Measurements from ENCODE around the gene ZP3.
"Not testable (repeated sequence)": the region's sequence is repeated elsewhere in the genome, so short reads cannot be mapped to it uniquely, and the experiment has no call there.

Gene ZP3

GRCh38 chr7:76427635-76428034, 2.9 kb downstream of the ZP3 start:
- Histone ChIP-seq H3K4me3 (ENCODE audit: low read depth in 1 of 2, low read length in 2 of 2) (no peak overlapping the region), H3K4me1 (ENCODE audit: control insufficient read depth in 1 of 2, insufficient read depth in 2 of 2, low read length in 2 of 2) (no peaks in the 10 kb centered on the region), H3K27me3 (ENCODE audit: low read depth, low read length) (no peaks in the 10 kb centered on the region)

GRCh38 chr7:76428149-76428823, 3.5 kb downstream of the ZP3 start:
- H3K9me3 ChIP-seq (ENCODE audit: control insufficient read depth in 1 of 2, low read length in 2 of 2) = no peaks in the 10 kb centered on the region

More at GRCh38 chr7:76427635-76428034, 2.9 kb downstream of the ZP3 start:
- H3K27ac ChIP-seq (ENCODE audit: low read length) = no peak overlapping the region
- no peaks in the 10 kb centered on the region for H3K9me3 ChIP-seq (ENCODE audit: control insufficient read depth in 1 of 2, low read length in 2 of 2)
- no peaks in the 10 kb centered on the region for H3K36me3 ChIP-seq (ENCODE audit: control insufficient read depth in 1 of 2, insufficient read depth in 2 of 2, low read length in 2 of 2)

DNA sequence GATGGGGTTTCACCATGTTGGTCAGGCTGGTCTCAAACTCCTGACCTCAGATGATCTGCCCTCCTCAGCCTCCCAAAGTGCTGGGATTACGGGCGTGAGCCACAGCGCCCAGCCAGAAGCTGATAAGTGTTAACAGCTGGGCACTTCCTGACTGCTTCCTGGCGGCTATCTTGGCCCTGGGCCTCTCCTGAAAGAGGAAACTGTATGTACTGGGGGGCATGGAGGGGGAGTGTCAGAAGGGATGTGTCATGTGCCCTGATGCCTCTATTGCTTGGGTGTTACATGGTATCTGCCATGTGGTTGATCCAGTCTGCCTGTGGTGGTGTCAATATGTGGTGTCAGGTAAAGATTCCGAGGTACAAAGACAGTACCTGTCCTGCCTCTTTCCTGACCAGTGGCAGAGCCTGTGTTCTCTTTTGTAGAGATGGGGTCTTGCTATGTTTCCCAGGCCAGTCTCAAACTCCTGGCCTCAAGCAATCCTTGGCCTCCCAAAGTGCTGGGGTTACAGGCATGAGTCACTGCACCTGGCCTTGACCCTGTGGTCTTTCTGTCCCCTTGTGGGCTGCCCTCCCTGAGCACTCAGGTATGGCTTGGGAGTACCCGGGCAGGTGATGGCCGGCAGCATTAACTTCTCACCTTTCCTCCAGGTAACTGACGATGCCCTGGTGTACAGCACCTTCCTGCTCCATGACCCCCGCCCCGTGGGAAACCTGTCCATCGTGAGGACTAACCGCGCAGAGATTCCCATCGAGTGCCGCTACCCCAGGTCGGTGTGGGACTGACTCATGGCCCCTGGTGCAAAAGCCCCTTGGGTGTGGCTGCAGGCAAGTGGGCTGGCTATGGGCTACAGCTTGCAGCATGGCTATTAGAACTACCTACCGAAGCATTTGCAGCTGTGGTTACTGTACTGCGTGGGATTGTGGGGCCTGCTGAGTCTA, 4.4 kb downstream of the ZP3 start:
- no peaks in the 10 kb centered on the region for H3K4me1 ChIP-seq (ENCODE audit: control insufficient read depth in 1 of 2, insufficient read depth in 2 of 2, low read length in 2 of 2)
- no peaks in the 10 kb centered on the region for H3K27me3 ChIP-seq (ENCODE audit: low read depth, low read length)
- no peaks in the 10 kb centered on the region for H3K9me3 ChIP-seq (ENCODE audit: control insufficient read depth in 1 of 2, low read length in 2 of 2)
- no peak overlapping the region for H3K27ac ChIP-seq (ENCODE audit: low read length)
- H3K36me3 ChIP-seq (ENCODE audit: control insufficient read depth in 1 of 2, insufficient read depth in 2 of 2, low read length in 2 of 2) = no peaks in the 10 kb centered on the region
- no peak overlapping the region for H3K4me3 ChIP-seq (ENCODE audit: low read depth in 1 of 2, low read length in 2 of 2)

More at GRCh38 chr7:76428149-76428823, 3.5 kb downstream of the ZP3 start:
- no peak overlapping the region for H3K27ac ChIP-seq (ENCODE audit: low read length)
- H3K36me3 ChIP-seq (ENCODE audit: control insufficient read depth in 1 of 2, insufficient read depth in 2 of 2, low read length in 2 of 2) = no peaks in the 10 kb centered on the region
- H3K27me3 ChIP-seq (ENCODE audit: low read depth, low read length) = no peaks in the 10 kb centered on the region
- no peaks in the 10 kb centered on the region for H3K4me1 ChIP-seq (ENCODE audit: control insufficient read depth in 1 of 2, insufficient read depth in 2 of 2, low read length in 2 of 2)
- H3K4me3 ChIP-seq (ENCODE audit: low read depth in 1 of 2, low read length in 2 of 2) = no peak overlapping the region

DNA sequence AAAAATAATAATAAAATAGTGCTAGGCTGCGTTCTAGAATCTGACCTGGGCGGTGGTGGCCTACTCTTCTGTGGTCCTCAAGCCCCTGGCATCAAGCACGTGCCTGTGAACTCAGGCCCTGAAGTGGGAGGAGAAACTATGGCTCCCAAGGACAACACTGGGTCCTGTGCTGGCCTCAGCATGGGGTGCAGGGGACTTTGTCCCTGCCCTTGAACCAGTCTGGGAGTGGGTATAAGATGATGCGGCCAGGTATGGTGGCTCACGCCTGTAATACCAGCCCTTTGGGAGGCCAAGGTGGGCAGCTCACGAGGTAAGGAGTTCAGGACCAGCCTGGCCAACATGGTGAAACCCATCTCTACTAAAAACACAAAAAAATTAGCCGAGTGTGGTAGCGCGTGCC, 5.5 kb downstream of the ZP3 start:
- no peaks in the 10 kb centered on the region for H3K27me3 ChIP-seq (ENCODE audit: low read depth, low read length)
- H3K9me3 ChIP-seq (ENCODE audit: control insufficient read depth in 1 of 2, low read length in 2 of 2) = no peaks in the 10 kb centered on the region
- no peaks in the 10 kb centered on the region for H3K4me1 ChIP-seq (ENCODE audit: control insufficient read depth in 1 of 2, insufficient read depth in 2 of 2, low read length in 2 of 2)
- no peaks in the 10 kb centered on the region for H3K36me3 ChIP-seq (ENCODE audit: control insufficient read depth in 1 of 2, insufficient read depth in 2 of 2, low read length in 2 of 2)
- no peak overlapping the region for H3K4me3 ChIP-seq (ENCODE audit: low read depth in 1 of 2, low read length in 2 of 2)
- no peak overlapping the region for H3K27ac ChIP-seq (ENCODE audit: low read length)

DNA sequence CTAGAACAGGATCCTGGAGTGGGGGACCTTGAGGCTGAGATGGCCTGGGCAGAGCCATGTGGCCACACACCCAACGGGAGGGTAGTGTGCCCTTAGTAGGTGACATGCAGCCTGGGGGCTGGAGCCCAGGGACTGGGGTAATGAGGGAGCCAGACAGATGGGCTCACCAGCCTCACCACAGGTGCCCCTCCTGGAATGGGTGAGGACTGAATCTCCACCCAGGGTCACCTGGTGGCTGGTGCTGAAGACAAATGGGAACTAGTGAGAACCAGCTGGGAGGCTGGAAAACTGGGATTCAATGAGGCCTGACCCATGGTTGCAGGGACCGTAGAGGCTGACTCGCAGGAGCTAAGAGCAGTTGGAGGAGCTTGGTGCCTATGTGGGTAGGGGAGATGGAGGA, 6.1 kb downstream of the ZP3 start:
- Histone ChIP-seq H3K27me3 (ENCODE audit: low read depth, low read length) (no peaks in the 10 kb centered on the region), H3K9me3 (ENCODE audit: control insufficient read depth in 1 of 2, low read length in 2 of 2) (no peaks in the 10 kb centered on the region), H3K27ac (ENCODE audit: low read length) (no peak overlapping the region), H3K4me3 (ENCODE audit: low read depth in 1 of 2, low read length in 2 of 2) (no peak overlapping the region), H3K36me3 (ENCODE audit: control insufficient read depth in 1 of 2, insufficient read depth in 2 of 2, low read length in 2 of 2) (no peaks in the 10 kb centered on the region), H3K4me1 (ENCODE audit: control insufficient read depth in 1 of 2, insufficient read depth in 2 of 2, low read length in 2 of 2) (no peaks in the 10 kb centered on the region)

DNA sequence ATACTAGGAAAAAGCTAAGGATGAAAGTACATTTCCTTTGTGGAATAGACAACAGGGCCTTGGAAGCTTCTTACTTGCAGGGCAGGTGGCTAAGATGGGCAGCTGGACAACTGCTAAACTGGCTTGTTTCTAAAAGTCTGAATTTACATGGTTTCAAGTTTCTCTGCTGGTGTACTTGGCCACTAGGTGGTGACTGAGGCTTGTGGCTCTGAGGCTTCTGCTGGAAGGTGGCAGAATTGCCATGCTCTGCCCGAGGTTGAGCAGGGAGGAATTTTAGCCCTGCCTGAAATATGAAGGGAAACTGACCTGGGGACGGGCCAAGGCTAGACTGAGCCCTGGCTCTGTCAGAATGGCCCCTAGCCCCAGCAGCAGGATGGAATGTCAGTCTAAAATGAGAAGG, 13.1 kb downstream of the ZP3 start:
- not testable (repeated sequence) for H3K36me3 ChIP-seq (ENCODE audit: control insufficient read depth in 1 of 2, insufficient read depth in 2 of 2, low read length in 2 of 2); H3K27me3 ChIP-seq (ENCODE audit: low read depth, low read length); H3K4me1 ChIP-seq (ENCODE audit: control insufficient read depth in 1 of 2, insufficient read depth in 2 of 2, low read length in 2 of 2); H3K27ac ChIP-seq (ENCODE audit: low read length); H3K9me3 ChIP-seq (ENCODE audit: control insufficient read depth in 1 of 2, low read length in 2 of 2); H3K4me3 ChIP-seq (ENCODE audit: low read depth in 1 of 2, low read length in 2 of 2)

DNA sequence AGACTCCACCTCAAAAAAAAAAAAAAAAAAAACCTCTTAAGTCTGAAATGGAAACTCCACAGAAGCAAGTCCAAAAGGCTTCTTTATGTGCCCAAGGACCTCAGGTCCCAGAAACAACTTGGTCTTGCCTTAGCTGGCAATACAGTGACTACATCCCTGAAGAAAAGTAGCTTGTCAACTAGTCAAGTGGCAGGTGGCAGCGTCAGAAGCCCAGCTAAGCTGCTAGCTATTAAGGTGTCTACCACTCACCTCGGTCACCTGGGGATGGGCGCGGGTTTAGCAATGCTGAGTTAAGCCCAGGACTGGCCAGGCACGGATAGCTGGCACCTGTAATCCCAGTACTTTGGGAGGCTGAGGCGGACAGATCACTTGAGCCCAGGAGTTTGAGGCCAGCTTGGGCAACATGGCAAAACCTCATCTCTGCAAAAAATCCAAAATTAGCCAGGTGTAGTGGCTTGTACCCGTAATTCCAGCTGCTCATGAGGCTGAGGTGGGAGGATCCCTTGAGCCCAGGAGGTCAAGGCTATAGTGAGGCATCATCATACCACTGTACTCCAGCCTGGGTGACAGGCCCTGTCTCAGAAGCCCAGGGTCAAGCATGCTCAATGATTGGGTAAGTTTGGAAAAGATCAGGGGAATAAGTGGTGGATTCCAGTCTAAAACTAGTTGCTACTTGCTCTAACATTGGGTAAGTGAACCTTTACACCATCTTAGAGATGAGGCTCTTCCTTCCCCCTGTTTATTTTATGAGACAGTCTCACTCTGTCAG, 14.6 kb downstream of the ZP3 start:
- not testable (repeated sequence) for H3K9me3 ChIP-seq (ENCODE audit: control insufficient read depth in 1 of 2, low read length in 2 of 2); H3K4me1 ChIP-seq (ENCODE audit: control insufficient read depth in 1 of 2, insufficient read depth in 2 of 2, low read length in 2 of 2); H3K27ac ChIP-seq (ENCODE audit: low read length); H3K27me3 ChIP-seq (ENCODE audit: low read depth, low read length); H3K36me3 ChIP-seq (ENCODE audit: control insufficient read depth in 1 of 2, insufficient read depth in 2 of 2, low read length in 2 of 2); H3K4me3 ChIP-seq (ENCODE audit: low read depth in 1 of 2, low read length in 2 of 2)

- H3K36me3 ChIP-seq (ENCODE audit: control insufficient read depth in 1 of 2, insufficient read depth in 2 of 2, low read length in 2 of 2); H3K9me3 ChIP-seq (ENCODE audit: control insufficient read depth in 1 of 2, low read length in 2 of 2); H3K27ac ChIP-seq (ENCODE audit: low read length); H3K4me1 ChIP-seq (ENCODE audit: control insufficient read depth in 1 of 2, insufficient read depth in 2 of 2, low read length in 2 of 2); H3K4me3 ChIP-seq (ENCODE audit: low read depth in 1 of 2, low read length in 2 of 2); H3K27me3 ChIP-seq (ENCODE audit: low read depth, low read length): not testable (repeated sequence)
Measured at GRCh38 chr7:76440404-76440803, 15.7 kb downstream of the ZP3 start.

DNA sequence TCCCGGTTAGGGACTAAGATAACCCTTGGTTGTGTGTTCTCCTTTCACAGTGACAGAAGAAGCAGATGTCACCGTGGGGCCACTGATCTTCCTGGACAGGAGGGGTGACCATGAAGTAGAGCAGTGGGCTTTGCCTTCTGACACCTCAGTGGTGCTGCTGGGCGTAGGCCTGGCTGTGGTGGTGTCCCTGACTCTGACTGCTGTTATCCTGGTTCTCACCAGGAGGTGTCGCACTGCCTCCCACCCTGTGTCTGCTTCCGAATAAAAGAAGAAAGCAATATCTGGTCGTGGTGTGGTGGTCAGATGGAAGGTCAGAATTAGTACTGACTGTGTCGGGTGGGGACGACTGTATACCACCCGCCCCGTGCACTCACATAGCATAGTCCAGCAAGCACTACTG, 17.0 kb downstream of the ZP3 start:
- H3K27ac ChIP-seq (ENCODE audit: low read length); H3K4me1 ChIP-seq (ENCODE audit: control insufficient read depth in 1 of 2, insufficient read depth in 2 of 2, low read length in 2 of 2); H3K27me3 ChIP-seq (ENCODE audit: low read depth, low read length); H3K9me3 ChIP-seq (ENCODE audit: control insufficient read depth in 1 of 2, low read length in 2 of 2); H3K4me3 ChIP-seq (ENCODE audit: low read depth in 1 of 2, low read length in 2 of 2); H3K36me3 ChIP-seq (ENCODE audit: control insufficient read depth in 1 of 2, insufficient read depth in 2 of 2, low read length in 2 of 2): not testable (repeated sequence)

DNA sequence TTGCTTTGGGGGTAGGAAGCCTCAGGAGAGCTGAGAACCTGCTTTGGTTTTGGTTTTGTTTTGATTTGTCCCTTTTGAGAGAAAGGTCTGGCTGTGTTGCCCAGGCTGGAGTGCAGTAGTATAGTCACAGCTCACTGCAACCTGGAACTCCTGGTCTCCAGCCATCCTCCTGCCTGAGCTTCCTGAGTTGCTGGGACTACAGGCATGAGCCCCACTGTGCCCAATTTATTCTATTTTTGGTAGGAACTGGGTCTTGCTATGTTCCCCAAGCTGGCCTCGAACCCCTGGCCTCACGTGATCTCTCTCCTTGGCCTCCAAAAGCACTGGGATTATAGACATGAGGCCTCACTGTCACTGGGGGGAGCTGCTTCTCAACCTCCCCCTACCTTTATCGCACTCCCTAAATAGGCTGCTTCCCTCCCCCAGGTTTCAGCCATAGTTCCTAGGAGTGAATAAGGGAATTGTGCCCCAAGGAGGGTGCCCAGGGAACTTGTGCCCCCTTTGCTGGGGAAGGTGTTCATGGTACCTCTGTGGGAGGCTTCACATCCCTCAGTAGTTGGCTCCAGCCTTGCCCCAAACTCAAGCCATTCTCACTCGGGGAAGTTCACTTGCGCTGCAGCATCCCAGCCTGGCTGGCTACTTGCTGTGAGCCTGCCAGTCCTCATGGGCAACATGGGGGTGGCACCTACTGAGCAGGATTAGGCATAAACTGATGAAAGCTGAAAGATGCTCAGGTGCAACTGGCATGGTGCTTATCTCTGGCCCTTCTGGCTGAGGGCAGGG, 18.1 kb downstream of the ZP3 start:
- H3K27ac ChIP-seq (ENCODE audit: low read length); H3K27me3 ChIP-seq (ENCODE audit: low read depth, low read length); H3K9me3 ChIP-seq (ENCODE audit: control insufficient read depth in 1 of 2, low read length in 2 of 2); H3K4me1 ChIP-seq (ENCODE audit: control insufficient read depth in 1 of 2, insufficient read depth in 2 of 2, low read length in 2 of 2); H3K36me3 ChIP-seq (ENCODE audit: control insufficient read depth in 1 of 2, insufficient read depth in 2 of 2, low read length in 2 of 2); H3K4me3 ChIP-seq (ENCODE audit: low read depth in 1 of 2, low read length in 2 of 2): not testable (repeated sequence)

- not testable (repeated sequence) for H3K27me3 ChIP-seq (ENCODE audit: low read depth, low read length); H3K4me3 ChIP-seq (ENCODE audit: low read depth in 1 of 2, low read length in 2 of 2); H3K4me1 ChIP-seq (ENCODE audit: control insufficient read depth in 1 of 2, insufficient read depth in 2 of 2, low read length in 2 of 2); H3K36me3 ChIP-seq (ENCODE audit: control insufficient read depth in 1 of 2, insufficient read depth in 2 of 2, low read length in 2 of 2); H3K27ac ChIP-seq (ENCODE audit: low read length); H3K9me3 ChIP-seq (ENCODE audit: control insufficient read depth in 1 of 2, low read length in 2 of 2)
Measured at GRCh38 chr7:76443846-76444245, 19.1 kb downstream of the ZP3 start.
